Stimulated activated CD8-positive, alpha-beta memory T cell treated with anti-CD3 and anti-CD28 coated beads, Interleukin-7, amount 100 ng/mL, for 24 hours (primary cell): Measurements from ENCODE around the gene CCDC175.

Experiments
- DNase-seq: peaks from one replicate; pipeline ENCODE4 v3.0.0-alpha.2; 2020; ENCODE audit warnings: low read depth

Gene CCDC175

GRCh38 chr14:59481871-59482540 is 94.6 kb downstream of the CCDC175 start:
- no peak for DNase-seq

GRCh38 chr14:59481407-59481806 is 95.2 kb downstream of the CCDC175 start:
- no peak for DNase-seq

- DNase-seq, result no peak
Measured at GRCh38 chr14:59480166-59480565, 96.4 kb downstream of the CCDC175 start.

- no peak for DNase-seq
Measured at GRCh38 chr14:59478540-59478939, 98.1 kb downstream of the CCDC175 start.

- DNase-seq, result no peak
Measured at GRCh38 chr14:59475709-59476108, 100.9 kb downstream of the CCDC175 start.

GRCh38 chr14:59474172-59474571 is 102.4 kb downstream of the CCDC175 start:
- no peak for DNase-seq

GRCh38 chr14:59465316-59466135 is 111.1 kb downstream of the CCDC175 start, which contains the start of gene GPR135:
GPR135 (minus strand) TSS chr14:59465380; CDS start chr14:59465226, 154 bp downstream.
- no peak for DNase-seq

GRCh38 chr14:59464486-59465315 is 111.9 kb downstream of the CCDC175 start:
- DNase-seq, result no peak

- DNase-seq, result no peak
Measured at GRCh38 chr14:59463787-59464485, 112.7 kb downstream of the CCDC175 start.

- no peak for DNase-seq
Measured at GRCh38 chr14:59461891-59462290, 114.7 kb downstream of the CCDC175 start.

GRCh38 chr14:59460378-59460777 is 116.2 kb downstream of the CCDC175 start:
- DNase-seq, result no peak

GRCh38 chr14:59458486-59458885 is 118.1 kb downstream of the CCDC175 start:
- no peak for DNase-seq

GRCh38 chr14:59455411-59455810 is 121.2 kb downstream of the CCDC175 start:
- no peak for DNase-seq
